HG03575 (cell line): Measurements from ENCODE around the gene OPRL1.
"Not testable (repeated sequence)": the region's sequence is repeated elsewhere in the genome, so short reads cannot be mapped to it uniquely, and the experiment has no call there.

Experiments
- ATAC-seq: cut with Tn5 transposase; IDR thresholded peaks from one replicate; pipeline ENCODE4 v1.9.1; 2021; ENCODE audit not compliant: unreplicated experiment, insufficient number of reproducible peaks, low FRiP score; ENCODE audit errors: extremely low read depth

Gene OPRL1

DNA sequence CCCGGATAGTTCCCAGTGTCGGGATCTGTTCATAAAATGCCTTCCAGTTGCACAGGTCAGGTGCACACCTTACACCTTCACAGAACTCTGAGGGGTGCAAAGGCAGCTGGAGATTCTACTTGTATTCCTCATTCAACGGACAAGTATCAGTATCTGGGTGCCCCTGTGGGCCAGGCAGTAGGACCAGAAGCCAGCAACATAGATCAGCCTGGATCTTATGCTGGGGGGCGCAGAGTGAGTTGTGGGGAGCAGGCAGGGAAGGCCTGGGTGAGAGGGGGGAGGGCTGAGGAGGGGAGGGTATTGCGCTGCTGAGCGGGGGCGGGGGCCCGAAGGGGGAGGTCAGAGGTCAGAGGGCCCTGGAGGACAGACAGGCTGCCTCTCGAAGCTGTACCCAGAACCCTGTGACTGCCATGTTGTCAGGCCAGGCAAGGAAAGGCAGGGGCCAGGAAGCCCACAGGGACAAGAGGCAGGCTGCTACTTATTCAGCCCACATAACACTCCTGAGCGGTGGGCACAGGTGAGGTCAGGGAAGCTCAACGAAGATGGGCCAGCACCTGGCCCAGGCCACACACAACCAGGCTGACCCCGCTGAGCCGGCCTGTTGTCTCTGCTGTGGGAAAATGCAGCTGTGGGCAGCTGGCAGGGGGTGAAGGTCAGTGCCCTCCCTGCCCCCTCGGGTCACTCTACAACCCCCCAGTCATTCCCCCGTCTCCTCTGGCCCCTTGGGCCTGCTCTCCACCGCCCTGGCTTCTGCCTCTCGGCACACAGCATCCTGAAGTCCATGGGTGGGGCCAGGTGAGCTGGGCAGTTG, 1.1 kb downstream of the OPRL1 start:
- no peak for ATAC-seq

DNA sequence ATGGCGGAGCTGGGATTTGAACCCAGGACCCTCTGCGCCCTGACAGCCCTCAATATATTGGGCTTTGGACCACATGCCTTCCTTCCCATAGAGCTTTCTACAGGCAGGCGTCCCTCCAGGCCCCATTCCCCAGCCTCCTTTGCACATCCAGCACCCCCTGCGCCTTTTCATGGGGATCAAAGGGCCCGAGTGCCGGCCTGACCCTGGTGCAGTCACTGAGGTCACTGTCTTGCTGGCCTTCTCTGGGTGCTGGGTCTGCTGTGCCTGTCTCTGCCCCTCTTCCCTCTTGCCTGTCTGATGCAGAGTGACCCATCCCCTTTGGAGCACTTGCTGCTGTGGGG, 1.7 kb downstream of the OPRL1 start:
- no peak for ATAC-seq

DNA sequence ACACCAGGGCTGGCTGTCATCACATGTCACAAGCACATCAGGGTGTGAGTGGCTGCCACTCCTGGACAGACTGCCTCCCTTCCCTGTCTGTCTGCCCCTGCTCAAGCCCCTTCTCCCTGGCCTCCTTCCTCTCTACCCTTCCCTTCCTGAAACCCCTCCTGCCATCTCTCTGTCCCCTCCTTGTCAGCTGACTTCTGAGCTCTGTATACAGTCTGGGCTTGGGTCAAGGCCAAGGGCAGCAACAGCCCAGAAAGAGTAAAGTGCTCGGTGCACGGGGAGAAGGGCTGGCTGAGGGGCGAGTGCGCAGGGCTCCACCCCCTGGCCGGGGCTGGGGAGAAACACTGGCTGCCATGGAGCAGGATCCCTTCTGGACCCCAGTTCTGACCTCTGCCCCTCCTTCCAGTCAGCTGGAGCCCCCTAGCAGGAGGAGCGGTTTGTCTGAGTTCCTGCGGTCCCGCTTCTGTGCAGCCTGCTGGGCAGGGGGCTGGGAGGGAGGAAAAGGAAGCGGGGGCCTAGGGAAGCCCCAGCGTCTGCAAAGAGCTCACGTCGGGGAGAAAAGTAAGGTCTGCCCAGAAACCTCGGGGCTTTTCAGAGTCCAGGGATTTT, 2.3 kb downstream of the OPRL1 start:
- no peak for ATAC-seq

DNA sequence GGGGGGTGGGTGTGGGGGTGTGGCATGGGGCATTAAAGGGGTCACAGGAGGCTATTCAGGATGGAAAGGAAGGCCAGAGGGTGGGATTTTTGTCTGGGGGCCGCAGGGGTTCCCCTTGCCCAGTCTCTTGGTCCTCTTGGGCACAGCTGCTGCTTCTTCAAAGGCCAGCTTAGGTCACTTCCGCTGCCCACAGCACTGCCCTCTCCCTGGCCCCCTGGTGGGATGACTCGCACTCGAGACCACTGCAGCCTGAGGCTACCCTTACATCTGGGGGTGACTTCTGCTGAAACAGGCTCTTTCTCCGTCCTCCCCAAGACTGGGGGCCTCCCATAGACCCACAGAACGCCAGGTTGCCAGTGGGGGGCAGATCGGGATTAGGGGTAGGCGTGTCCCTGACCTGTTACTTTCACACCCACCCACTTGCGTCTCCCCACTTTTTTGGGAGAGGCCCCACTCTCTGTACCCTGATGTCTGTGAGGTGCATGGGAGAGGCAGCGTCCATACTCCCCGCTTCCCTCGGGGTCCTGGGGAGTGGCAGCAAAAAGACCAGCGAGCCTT, 3.0 kb downstream of the OPRL1 start:
- no peak for ATAC-seq

DNA sequence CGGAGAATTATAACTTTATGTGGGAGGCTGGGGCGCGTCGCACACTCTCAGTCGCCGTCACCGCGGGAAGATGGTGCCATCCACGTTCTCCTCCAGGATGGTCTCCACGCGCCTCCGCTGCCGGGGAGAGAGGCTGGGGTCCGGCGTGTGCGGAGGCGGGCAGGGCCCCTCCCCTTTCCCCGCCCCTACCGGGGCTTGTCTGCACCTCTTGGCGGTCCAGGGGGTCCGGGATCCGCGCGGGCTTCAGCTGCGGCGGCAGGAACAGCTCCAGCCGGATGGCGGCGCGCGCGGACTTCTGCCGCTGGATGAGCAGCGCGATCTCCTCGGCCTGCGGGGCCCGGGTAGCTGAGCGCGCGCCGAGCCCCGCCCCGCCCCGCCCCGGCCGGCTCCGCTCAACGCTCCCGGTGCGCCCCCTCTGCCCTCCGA, 3.5 kb downstream of the OPRL1 start:
- no peak for ATAC-seq

DNA sequence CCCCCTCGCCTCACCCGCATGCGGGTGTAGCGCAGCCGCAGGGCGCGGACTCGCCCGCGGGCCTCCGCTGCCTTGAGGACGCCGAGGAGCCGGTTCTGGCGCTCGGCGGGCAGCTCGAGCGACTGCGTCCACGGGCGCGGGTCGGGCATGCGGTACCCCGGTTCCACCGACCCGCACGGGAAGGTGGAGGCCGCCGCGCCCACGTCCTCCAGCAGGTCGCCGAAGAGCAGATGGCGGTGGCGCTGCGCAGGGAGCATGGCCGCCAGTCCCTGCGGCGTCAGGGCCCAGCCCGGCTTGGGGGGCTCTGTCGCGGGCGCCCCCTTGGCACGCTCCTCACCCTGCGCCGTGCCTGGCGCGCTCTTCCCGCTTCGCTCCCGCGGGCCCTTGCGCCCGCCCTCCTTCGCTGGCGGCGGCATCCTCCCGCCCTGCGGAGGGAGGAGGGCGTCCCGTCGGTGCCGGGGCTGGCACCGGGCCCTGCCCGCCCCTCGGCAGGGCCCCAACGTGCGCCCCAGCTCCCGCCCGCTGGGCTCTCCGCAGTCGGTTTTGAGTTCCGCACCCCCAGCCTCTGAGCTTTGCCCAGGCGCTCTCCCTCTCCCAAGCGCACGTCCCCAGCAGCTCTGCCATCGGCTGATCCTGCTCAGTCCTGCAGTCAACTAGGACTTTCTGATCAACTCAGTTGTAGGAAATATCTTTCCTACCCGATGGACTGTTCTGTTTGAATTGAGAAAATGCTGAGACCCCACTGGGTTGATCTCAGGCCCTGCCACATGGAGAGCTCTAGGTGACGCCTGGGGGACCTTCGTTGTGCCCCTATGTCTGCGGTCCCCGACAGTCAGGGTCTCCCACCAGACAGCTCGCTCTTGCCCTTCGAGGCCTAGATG, 4.2 kb downstream of the OPRL1 start, which contains the start of gene LKAAEAR1:
Gene LKAAEAR1, minus strand, starts transcription at position 595 of the 881 bp plus-strand sequence. Its CDS starts 179 bp downstream, at position 416.
- no peak for ATAC-seq

DNA sequence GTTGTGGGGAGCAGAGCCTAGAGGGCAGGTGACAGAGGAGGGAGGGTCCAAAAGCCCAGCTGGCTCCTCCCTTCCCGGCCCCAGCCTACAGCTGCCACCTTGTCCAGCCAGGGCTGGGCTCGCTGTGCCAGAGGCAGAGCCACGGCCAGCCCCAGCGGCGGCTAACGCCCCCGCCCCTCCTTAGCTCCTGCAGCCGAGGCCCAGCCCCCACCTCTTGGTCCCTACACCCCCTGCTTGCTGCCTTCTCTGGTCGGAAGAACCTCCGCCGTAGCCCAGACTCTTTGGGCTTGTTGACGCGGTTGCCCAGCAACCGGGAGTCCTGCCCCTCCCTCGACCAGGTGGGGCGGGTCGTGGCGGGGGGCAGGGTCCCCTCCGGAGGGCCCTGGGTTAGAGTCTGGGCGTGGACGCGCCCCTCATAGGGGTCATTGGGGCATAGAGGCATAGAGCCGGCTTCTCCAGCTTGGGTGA, 4.8 kb downstream of the OPRL1 start:
- ATAC-seq = no peak

DNA sequence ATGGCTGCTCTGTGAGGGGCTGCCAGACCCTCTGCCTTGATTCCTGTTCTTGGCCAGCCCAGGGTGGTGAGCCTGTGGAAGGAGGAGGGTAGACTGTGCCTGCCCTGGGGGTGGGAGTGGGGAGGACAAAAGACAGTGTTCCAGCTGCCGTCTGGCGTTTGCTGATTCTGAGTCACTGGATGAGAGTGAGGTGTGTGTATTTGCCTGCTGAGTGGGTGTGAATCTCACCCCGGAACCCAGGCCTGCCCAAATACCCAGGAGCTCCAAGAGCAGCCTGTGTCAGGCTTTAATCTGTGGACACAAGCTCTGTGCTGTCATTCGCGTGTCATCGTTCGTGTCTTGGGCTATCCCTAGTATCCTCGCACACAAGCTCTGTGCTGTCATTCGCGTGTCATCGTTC, 6.9 kb downstream of the OPRL1 start:
- no peak for ATAC-seq

DNA sequence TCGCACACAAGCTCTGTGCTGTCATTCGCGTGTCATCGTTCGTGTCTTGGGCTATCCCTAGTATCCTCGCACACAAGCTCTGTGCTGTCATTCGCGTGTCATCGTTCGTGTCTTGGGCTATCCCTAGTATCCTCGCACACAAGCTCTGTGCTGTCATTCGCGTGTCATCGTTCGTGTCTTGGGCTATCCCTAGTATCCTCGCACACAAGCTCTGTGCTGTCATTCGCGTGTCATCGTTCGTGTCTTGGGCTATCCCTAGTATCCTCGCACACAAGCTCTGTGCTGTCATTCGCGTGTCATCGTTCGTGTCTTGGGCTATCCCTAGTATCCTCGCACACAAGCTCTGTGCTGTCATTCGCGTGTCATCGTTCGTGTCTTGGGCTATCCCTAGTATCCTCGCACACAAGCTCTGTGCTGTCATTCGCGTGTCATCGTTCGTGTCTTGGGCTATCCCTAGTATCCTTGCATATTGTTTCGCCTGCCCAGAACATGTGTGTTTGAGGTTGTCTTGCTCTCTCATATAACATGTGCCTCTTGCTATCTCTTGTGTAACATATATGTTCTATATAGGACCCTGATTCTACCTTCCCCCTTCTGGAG, 7.4 kb downstream of the OPRL1 start:
- ATAC-seq = not testable (repeated sequence)

DNA sequence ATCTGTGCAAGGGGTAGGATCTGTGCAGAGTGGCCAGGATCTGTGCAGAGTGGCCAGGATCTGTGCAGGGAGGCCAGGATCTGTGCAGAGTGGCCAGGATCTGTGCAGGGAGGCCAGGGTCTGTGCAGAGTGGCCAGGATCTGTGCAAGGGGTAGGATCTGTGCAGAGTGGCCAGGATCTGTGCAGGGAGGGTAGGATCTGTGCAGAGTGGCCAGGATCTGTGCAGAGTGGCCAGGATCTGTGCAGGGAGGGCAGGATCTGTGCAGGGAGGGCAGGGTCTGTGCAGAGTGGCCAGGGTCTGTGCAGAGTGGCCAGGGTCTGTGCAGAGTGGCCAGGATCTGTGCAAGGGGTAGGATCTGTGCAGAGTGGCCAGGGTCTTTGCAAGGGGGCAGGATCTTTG, 8.7 kb downstream of the OPRL1 start:
- ATAC-seq = not testable (repeated sequence)

DNA sequence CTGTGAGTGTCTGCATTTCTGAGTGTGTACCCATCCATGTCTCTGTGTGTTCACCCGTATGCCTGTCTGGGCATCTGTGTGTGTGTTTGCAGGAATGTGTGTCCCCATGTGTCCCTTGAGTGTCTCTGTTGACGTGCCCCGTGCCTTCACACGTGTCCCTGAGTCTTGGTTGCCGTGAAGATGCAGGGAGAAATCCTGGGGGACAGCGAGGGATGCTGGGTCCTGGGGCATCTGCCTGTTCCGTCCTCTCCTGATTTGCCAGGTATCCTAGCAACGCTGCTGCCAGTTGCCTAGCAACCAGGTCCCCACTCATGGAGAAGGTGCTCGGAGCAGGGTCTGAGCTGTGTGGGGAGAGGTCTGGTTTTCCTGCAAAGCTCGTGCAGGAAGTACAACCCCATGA, 10.3 kb downstream of the OPRL1 start:
- no peak for ATAC-seq

DNA sequence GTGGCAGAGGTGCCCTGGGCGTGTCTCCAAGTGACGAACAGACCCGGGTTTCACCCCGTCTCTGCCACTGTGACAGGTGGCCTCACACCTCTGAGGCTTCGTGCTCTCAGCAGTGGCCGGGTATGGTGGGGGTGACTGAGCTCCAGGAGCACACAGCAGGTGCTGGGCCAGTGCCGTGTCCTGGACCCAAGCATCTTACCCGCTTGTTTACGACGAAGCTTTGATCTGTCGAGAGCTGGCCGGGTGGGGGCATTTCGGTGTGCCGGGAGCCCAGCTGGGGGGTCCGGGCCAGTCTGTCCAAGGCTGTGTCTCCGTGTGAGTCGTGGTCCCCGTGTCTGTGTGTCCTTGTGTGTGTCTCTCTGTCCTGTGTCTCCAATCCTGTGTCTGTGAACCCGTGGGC, 11.5 kb downstream of the OPRL1 start:
- no peak for ATAC-seq

DNA sequence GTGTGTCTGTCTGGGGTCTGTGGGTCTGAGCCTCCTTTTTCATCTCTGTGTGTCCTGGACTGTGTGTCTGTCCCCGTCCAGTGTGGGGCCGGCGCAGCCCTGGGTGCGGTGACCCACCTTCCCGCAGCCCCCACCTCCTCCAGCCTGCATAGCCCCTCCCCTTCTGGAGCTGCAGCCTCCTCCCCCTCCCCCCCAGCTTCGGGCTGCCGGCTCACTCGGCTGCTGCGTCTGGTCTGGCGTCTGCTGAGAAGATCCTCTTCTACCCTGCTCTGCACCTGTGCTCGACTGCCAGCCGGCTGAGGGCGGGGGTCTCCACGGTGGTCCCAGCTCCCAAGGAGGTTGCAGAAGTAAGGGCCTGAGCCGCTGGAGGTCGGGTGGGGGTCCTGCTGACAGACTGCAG, 11.9 kb downstream of the OPRL1 start:
- no peak for ATAC-seq

DNA sequence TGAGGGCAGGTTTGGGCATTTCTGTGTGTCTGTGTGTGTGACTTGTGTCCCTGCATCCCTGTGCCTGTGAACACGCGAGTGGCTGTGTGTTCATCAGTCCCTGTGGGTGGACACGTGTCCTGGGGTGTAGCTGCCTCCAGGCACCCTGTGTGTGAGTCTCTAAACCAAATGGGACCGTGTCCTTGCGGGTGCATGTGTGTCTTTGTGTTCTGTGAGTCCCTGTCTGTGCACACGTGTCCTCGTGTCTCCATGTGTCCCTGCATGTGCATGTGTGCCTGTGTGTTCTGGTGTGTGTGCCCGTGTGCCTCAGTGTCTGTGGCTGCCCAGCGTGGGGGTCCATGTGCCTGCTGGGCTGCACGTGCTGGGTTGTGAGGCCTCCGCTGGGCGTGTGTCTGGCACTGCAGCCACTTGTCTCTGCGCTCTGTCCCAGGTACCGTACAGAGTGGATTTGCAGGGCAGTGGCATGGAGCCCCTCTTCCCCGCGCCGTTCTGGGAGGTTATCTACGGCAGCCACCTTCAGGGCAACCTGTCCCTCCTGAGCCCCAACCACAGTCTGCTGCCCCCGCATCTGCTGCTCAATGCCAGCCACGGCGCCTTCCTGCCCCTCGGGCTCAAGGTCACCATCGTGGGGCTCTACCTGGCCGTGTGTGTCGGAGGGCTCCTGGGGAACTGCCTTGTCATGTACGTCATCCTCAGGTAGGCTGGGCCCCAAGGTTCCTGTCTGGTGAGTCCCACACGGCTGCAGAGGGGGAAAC, 12.6 kb downstream of the OPRL1 start:
- no peak for ATAC-seq

DNA sequence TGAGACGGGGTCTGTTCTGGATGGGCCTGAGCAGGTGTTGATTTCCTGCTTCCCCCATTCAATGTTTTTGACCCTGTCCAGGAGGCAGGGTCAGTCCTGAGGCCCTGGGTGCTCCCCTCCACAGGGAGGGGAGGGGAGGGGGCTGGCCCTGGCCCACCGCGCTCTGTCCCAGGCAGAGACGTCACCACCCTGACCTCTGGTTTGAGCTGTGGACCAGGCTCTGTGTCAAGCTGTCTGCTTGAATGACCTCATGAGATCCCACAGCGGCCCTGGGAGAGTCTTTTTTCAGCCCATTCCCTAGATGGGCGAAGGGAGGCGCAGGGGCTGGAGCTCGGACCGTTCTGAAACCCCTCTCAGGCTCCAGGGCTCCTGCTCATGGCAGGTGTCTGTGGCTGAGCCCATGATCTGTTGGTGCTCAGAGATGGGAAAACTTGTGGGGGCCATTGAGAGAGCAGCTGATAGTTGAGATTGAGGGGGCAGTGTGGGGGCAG, 13.2 kb downstream of the OPRL1 start:
- ATAC-seq = no peak

DNA sequence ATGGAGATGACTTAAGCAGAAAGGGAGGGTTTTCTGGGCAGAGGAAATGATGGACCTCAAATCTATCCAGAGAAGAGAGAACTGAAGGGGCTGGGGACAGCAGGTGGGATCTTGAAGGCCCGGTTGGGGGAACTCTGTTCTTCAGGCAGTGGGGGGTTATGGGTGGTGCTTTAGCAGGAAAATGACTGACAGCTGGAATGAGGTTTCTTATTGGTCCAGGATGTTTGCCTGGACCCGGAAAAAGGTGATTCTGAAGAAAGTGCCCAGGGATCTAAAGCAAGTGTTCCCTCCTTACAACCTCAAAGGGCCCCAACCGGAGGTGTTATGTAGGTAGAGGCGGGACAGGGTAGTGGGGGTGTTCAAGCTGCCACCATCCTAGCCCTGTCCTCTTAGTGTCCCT, 15.6 kb downstream of the OPRL1 start:
- ATAC-seq = no peak

DNA sequence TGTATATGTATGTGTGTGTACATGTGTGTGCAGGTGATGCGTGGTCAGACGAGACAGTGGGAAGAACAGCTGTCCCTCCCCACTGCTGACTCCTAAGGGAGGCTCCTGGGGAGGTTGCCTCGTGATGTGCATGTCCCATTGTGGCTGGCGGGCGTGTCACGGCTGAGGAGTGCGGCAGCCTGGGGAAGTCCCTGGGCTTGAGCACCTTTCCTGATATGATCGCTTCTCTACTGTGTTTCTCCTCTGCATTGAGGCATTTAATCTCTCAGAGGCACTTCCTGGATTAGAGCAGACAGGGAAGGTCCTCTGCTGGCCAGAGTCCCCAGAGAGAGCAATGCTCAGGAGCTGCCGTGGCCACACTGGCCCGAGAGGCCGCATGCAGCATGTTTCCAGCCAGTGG, 16.0 kb downstream of the OPRL1 start:
- ATAC-seq = no peak

DNA sequence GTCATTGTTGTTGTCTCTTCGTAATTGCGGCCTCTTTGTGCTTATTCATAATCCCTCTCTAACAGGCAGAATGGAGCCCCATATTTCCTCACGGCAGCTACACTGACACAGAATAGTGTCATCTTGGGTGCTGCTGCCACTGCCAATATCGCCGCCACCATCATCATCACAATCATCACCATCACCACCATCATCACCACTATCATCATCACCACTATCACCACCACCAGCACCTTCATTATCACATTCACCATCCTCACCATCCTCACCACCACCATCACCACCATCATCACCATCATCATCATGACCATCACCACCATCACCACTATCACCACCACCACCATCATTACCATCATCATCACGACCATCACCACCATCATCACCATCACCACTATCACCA, 16.7 kb downstream of the OPRL1 start:
- no peak for ATAC-seq
